OCI-LY3 (cell line): ENCODE measurements around the gene PTPRT.

Experiments used
- H2AFZ ChIP-seq: fragments of 200-600, 300-600 bp; shearing (Covaris generic); 2 replicates; pipeline ENCODE4 v1.6.0; 2014; ENCODE audit warnings: antibody characterized with exemption, low read depth, low read length
- H3K27ac ChIP-seq: fragments of 200-600, 300-600 bp; sonication (generic); 2 replicates; pipeline ENCODE4 v1.5.1; 2014; ENCODE audit warnings: mild to moderate bottlenecking, low read length, moderate library complexity, mixed read lengths
- H3K27me3 ChIP-seq: fragments of 200-600, 300-600 bp; sonication (generic); 2 replicates; pipeline ENCODE4 v1.6.1; 2014; ENCODE audit warnings: low read depth, low read length, mixed read lengths
- H3K36me3 ChIP-seq: fragments of 200-600, 300-600 bp; sonication (generic); replicated peaks from 2 replicates; pipeline ENCODE3; 2014; ENCODE audit warnings: low read depth, low read length, mixed read lengths
- H3K4me1 ChIP-seq: fragments of 300-600, 200-600 bp; sonication (generic); 2 replicates; pipeline ENCODE4 v1.6.1; 2014; ENCODE audit warnings: low read length, mixed read lengths
- H3K4me2 ChIP-seq: fragments of 200-600, 300-600 bp; sonication (generic); 2 replicates; pipeline ENCODE4 v1.6.1; 2014; ENCODE audit warnings: low read length, mixed read lengths
- H3K4me3 ChIP-seq: fragments of 300-600, 200-600 bp; sonication (generic); 2 replicates; pipeline ENCODE4 v1.5.1; 2014; ENCODE audit warnings: antibody characterized with exemption, mild to moderate bottlenecking, low read length, moderate library complexity
- H3K79me2 ChIP-seq: fragments of 300-600, 200-600 bp; shearing (Covaris generic); 2 replicates; pipeline ENCODE4 v1.6.1; 2014; ENCODE audit warnings: mild to moderate bottlenecking, low read length, mixed read lengths
- H3K9ac ChIP-seq: fragments of 300-600, 200-600 bp; shearing (Covaris generic); 2 replicates; pipeline ENCODE4 v1.6.0; 2014; ENCODE audit warnings: mild to moderate bottlenecking, low read length, moderate library complexity
- H3K9me3 ChIP-seq: fragments of 200-600, 300-600 bp; shearing (Covaris generic); 2 replicates; pipeline ENCODE4 v1.6.1; 2014; ENCODE audit warnings: low read length, mixed read lengths; ENCODE audit not compliant: insufficient read depth
- H4K20me1 ChIP-seq: fragments of 200-600, 300-600 bp; sonication (generic); 2 replicates; pipeline ENCODE4 v1.6.1; 2016; ENCODE audit warnings: low read length, mixed read lengths; ENCODE audit not compliant: insufficient read depth
- CTCF ChIP-seq: fragments of 200-600, 300-600 bp; sonication (generic); IDR thresholded peaks from 2 replicates; pipeline ENCODE4 v1.5.1; 2014; ENCODE audit warnings: antibody characterized with exemption, low read length, low read depth
- EZH2phosphoT487 ChIP-seq: fragments of 200-600 bp; shearing (Covaris generic); IDR thresholded peaks from 2 replicates; pipeline ENCODE4 v1.6.1; 2018; ENCODE audit warnings: antibody characterized with exemption, mixed run types, low read depth

Gene PTPRT

GRCh38 chr20:42272516-42272915 is 917.2 kb downstream of the PTPRT start:
- H2AFZ ChIP-seq = no peak overlapping the region
- no peak overlapping the region for H3K27ac ChIP-seq
- no peaks in the 10 kb centered on the region for H3K79me2 ChIP-seq
- no peaks in the 10 kb centered on the region for H3K9me3 ChIP-seq
- H3K4me1 ChIP-seq = no peaks in the 10 kb centered on the region
- H3K27me3 ChIP-seq = 0 out of 2 replicates have a peak, but pooled peaks cover 3% of the 10 kb centered on the region
- H3K4me2 ChIP-seq = no peak overlapping the region
- TF ChIP-seq EZH2phosphoT487 (no peak), CTCF (no peak)
- H4K20me1 ChIP-seq = no peaks in the 10 kb centered on the region
- no peak overlapping the region for H3K4me3 ChIP-seq
- H3K9ac ChIP-seq = no peak overlapping the region
- no peaks in the 10 kb centered on the region for H3K36me3 ChIP-seq

GRCh38 chr20:42270539-42270938 is 919.2 kb downstream of the PTPRT start:
- TF ChIP-seq EZH2phosphoT487 (no peak), CTCF (no peak)
- H3K27ac ChIP-seq = no peak overlapping the region
- H3K4me1 ChIP-seq = no peaks in the 10 kb centered on the region
- no peak overlapping the region for H2AFZ ChIP-seq
- H3K9ac ChIP-seq = no peak overlapping the region
- H3K4me2 ChIP-seq = no peak overlapping the region
- H3K36me3 ChIP-seq = no peaks in the 10 kb centered on the region
- H4K20me1 ChIP-seq = no peaks in the 10 kb centered on the region
- H3K27me3 ChIP-seq = no peaks in the 10 kb centered on the region
- H3K9me3 ChIP-seq = no peaks in the 10 kb centered on the region
- H3K79me2 ChIP-seq = no peaks in the 10 kb centered on the region
- H3K4me3 ChIP-seq = no peak overlapping the region

- H3K36me3 ChIP-seq = no peaks in the 10 kb centered on the region
- H3K4me3 ChIP-seq = no peak overlapping the region
- no peaks in the 10 kb centered on the region for H3K4me1 ChIP-seq
- H3K9ac ChIP-seq = no peak overlapping the region
- H3K9me3 ChIP-seq = no peaks in the 10 kb centered on the region
- TF ChIP-seq CTCF = no peak
- no peak for TF ChIP-seq EZH2phosphoT487
- no peak overlapping the region for H3K4me2 ChIP-seq
- H2AFZ ChIP-seq = no peak overlapping the region
- no peaks in the 10 kb centered on the region for H3K79me2 ChIP-seq
- no peaks in the 10 kb centered on the region for H4K20me1 ChIP-seq
- no peaks in the 10 kb centered on the region for H3K27me3 ChIP-seq
- H3K27ac ChIP-seq = no peak overlapping the region
Observed at GRCh38 chr20:42267793-42268384, 921.8 kb downstream of the PTPRT start.

GRCh38 chr20:42261766-42262270 is 927.9 kb downstream of the PTPRT start:
- H3K9ac ChIP-seq = no peak overlapping the region
- no peaks in the 10 kb centered on the region for H3K4me1 ChIP-seq
- H3K79me2 ChIP-seq = no peaks in the 10 kb centered on the region
- TF ChIP-seq EZH2phosphoT487 = no peak
- no peak for TF ChIP-seq CTCF
- H4K20me1 ChIP-seq = no peaks in the 10 kb centered on the region
- no peak overlapping the region for H3K4me3 ChIP-seq
- H3K4me2 ChIP-seq = no peak overlapping the region
- 0 out of 2 replicates have a peak, but pooled peaks cover 9% of the 10 kb centered on the region for H3K27me3 ChIP-seq
- H2AFZ ChIP-seq = no peak overlapping the region
- no peaks in the 10 kb centered on the region for H3K36me3 ChIP-seq
- no peaks in the 10 kb centered on the region for H3K9me3 ChIP-seq
- no peak overlapping the region for H3K27ac ChIP-seq
